Midbrain (tissue), 1 donor: ENCODE measurements around the gene ALDOC.
"Not testable (repeated sequence)": the region's sequence is repeated elsewhere in the genome, so short reads cannot be mapped to it uniquely, and the experiment has no call there.

Source experiments
- DNase-seq: peaks from one replicate; lab custom pipeline; 2025; lab: John Stamatoyannopoulos, UW

The ALDOC gene

GRCh38 chr17:28576758-28577465, at the start of gene ALDOC:
Gene ALDOC, minus strand, starts transcription at chr17:28576895. Its CDS starts 1,363 bp downstream, at chr17:28575532.
- peak; percentile 96 for DNase-seq

- DNase-seq, result no peak
These were observed 47.5 kb upstream of the ALDOC start for GRCh38 chr17:28624148-28624547.

- no peak for DNase-seq
These were observed 47.0 kb upstream of the ALDOC start for GRCh38 chr17:28623696-28624095.

GRCh38 chr17:28622186-28622585, 45.5 kb upstream of the ALDOC start:
- no peak for DNase-seq

GRCh38 chr17:28620010-28620409, 43.3 kb upstream of the ALDOC start:
- no peak for DNase-seq

GRCh38 chr17:28618464-28618863, 41.8 kb upstream of the ALDOC start:
- no peak for DNase-seq

GRCh38 chr17:28616281-28616680, 39.6 kb upstream of the ALDOC start:
- no peak for DNase-seq

GRCh38 chr17:28615260-28615940, 38.7 kb upstream of the ALDOC start:
- no peak for DNase-seq

- no peak for DNase-seq
These were observed 37.3 kb upstream of the ALDOC start, which contains the start of gene RSKR for GRCh38 chr17:28613931-28614381. Gene RSKR, minus strand, starts transcription at chr17:28614185. Its CDS starts 24 bp downstream, at chr17:28614161.

GRCh38 chr17:28612936-28613872, 36.5 kb upstream of the ALDOC start:
- peak; percentile 47 for DNase-seq

GRCh38 chr17:28612531-28612930, 35.8 kb upstream of the ALDOC start:
- DNase-seq, result no peak

GRCh38 chr17:28610376-28610775, 33.7 kb upstream of the ALDOC start:
- no peak for DNase-seq

- not testable (repeated sequence) for DNase-seq
These were observed 27.3 kb upstream of the ALDOC start for GRCh38 chr17:28604031-28604430.

- DNase-seq, result peak; percentile 58
These were observed 22.9 kb upstream of the ALDOC start for GRCh38 chr17:28599311-28600184.

GRCh38 chr17:28598799-28599310, 22.2 kb upstream of the ALDOC start, which contains the start of gene SPAG5:
Gene SPAG5, minus strand, starts transcription at chr17:28599025. Its CDS starts 79 bp downstream, at chr17:28598946.
- peak; percentile 91 for DNase-seq

GRCh38 chr17:28598389-28598788, 21.7 kb upstream of the ALDOC start:
- DNase-seq, result no peak

GRCh38 chr17:28597606-28598383, 21.1 kb upstream of the ALDOC start:
- no peak for DNase-seq

GRCh38 chr17:28592260-28592659, 15.6 kb upstream of the ALDOC start:
- no peak for DNase-seq

- DNase-seq, result no peak
These were observed 9.2 kb upstream of the ALDOC start for GRCh38 chr17:28585851-28586250.

GRCh38 chr17:28584434-28584833, 7.7 kb upstream of the ALDOC start:
- no peak for DNase-seq
